CMK (cell line): ENCODE data around the gene CDC5L.

Experiments used
- DNase-seq: peaks from one replicate; pipeline ENCODE4 v3.0.0-alpha.2; 2010; ENCODE audit warnings: low read depth

Gene CDC5L

GRCh38 chr6:44475779-44476434 lies 88.4 kb downstream of the CDC5L start:
- DNase-seq: peak; percentile 47

- no peak for DNase-seq
Measured at GRCh38 chr6:44476849-44477248, 89.3 kb downstream of the CDC5L start.

GRCh38 chr6:44477293-44477894 lies 89.9 kb downstream of the CDC5L start:
- no peak for DNase-seq

- DNase-seq: no peak
Measured at GRCh38 chr6:44478158-44478557, 90.7 kb downstream of the CDC5L start.

DNA sequence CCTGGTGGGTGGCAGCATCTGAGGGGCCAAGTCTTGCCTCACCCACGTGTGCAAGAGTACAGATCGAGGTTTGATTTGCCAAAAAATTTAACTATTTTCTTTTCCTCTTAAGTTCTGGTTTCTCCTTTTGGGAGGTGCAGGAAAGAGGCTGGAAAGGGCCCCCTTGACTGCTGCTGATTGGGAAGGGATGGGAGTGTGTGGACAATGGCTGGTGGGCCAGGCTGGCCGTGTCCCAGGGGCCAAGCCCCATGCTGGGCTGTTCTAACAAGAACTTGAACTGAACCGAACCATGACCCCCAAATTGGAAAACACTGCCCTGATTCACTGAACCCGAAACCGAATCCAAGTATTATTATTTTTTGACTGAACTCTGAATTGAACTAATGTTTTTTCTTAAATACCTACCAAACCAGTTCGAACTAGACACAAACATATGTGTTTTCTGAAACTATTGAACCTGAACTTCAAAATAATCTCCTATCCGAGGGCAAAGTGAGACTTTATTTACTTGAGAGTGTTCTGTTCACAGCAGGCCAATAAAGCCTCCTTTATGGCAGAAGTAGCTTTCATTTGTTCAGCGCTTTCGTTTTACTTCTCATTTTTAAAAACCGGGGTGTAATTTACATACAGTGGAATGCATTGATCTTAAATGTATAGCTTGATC lies 91.2 kb downstream of the CDC5L start:
- no peak for DNase-seq

- DNase-seq: no peak
Measured at GRCh38 chr6:44480097-44480541, 92.6 kb downstream of the CDC5L start.

GRCh38 chr6:44481056-44481455 lies 93.5 kb downstream of the CDC5L start:
- DNase-seq: no peak

GRCh38 chr6:44481760-44482159 lies 94.3 kb downstream of the CDC5L start:
- no peak for DNase-seq

- DNase-seq: no peak
Measured at GRCh38 chr6:44485601-44486401, 98.3 kb downstream of the CDC5L start.

GRCh38 chr6:44487002-44487401 lies 99.5 kb downstream of the CDC5L start:
- DNase-seq: no peak

GRCh38 chr6:44487586-44487985 lies 100.1 kb downstream of the CDC5L start:
- no peak for DNase-seq

DNA sequence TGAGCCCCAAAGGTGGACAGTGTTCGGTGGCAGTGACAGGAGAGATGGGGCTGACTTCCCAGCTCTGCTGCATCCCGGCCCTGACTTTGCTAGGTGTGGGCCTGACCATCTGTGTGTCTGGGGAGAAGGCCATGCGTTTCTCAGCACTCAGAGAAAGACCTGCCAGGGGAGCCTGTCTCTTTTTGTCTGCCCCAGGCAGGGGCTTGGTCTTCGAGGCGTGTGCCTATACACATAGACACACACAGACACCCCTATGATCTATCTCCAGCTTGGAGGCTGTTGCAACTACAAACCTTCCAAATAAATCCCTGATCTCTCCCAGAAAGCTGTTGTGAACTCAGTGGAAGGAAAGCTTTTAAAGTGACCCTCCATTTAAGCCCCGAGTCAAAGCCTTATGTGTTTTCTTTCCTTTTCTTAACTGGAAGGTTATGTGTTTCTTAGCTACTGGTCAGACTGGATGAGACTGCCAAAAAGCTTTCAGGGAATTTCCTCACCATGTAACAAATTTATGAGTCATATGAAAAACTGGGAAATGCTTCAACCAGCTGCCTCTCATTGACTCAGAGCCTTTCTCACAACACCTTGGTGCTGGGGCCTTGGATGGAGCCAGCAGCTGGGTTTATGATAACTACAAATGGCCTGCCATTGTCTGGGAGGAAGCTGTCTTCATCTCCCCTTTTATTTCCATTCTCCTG lies 102.6 kb downstream of the CDC5L start:
- DNase-seq: no peak

DNA sequence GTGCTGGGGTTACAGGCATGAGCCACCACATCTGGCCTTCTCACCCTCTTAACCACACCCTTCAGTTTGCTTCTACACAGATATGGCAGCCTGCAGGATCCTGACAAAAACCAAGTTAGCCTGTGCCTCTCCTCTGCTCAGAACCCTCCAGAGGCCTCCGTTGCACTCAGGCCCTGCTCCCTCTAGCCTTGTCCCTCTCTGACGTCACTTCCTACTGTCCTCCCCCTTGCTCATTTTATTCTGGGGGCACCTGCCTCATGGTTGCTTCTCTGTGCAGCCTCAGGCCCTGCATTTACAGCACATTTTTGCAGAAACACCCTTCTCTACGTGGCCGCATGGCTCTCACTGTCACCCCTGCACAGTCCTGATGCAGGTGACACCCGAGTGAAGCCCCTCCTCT lies 105.6 kb downstream of the CDC5L start:
- DNase-seq: no peak

- no peak for DNase-seq
Measured at GRCh38 chr6:44493593-44493992, 106.1 kb downstream of the CDC5L start.

DNA sequence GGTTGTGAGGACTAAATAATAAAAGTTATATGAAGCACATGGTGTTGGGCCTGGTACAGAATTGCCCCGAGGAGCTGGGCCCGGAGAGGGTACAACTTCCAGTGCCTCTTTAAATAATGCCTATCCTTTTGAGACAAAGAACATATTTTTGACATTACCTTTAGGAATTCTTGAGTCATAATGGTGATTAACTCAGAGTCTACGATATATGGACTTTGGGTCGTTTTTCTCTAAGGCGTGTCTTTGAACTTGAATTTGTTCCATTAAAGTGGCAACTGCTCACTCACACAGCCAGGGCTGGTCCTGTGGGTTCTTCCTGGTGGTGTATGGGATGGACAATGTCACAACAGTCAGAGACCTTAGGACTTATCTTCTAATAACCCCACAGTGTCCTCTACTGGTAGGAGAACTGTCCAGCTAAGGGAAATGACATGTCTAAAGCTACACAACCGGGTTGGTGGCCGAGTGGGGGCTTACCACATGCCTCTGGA lies 106.5 kb downstream of the CDC5L start:
- DNase-seq: no peak

GRCh38 chr6:44495036-44495901 lies 107.8 kb downstream of the CDC5L start:
- DNase-seq: no peak

GRCh38 chr6:44496665-44497369 lies 109.3 kb downstream of the CDC5L start:
- DNase-seq: no peak

GRCh38 chr6:44497807-44498206 lies 110.3 kb downstream of the CDC5L start:
- DNase-seq: no peak

GRCh38 chr6:44498436-44498835 lies 110.9 kb downstream of the CDC5L start:
- DNase-seq: no peak

GRCh38 chr6:44499609-44500008 lies 112.1 kb downstream of the CDC5L start:
- no peak for DNase-seq
